Karpas-422 (cell line): ENCODE results near the gene IL20RA. TPM values are rescaled to one million over a fixed set of nuclear protein-coding genes. Genes with fewer than 3 reads are reported as not detected.

Experiments
- DNase-seq: peaks from one replicate; pipeline ENCODE4 v3.0.0-alpha.2; 2015
- H2AFZ ChIP-seq: fragments of 200-600 bp; sonication (generic); 2 replicates; pipeline ENCODE4 v1.6.1; 2014; ENCODE audit warnings: antibody characterized with exemption, low read length, mixed read lengths
- H3K27ac ChIP-seq: fragments of 200-600 bp; sonication (generic); 2 replicates; pipeline ENCODE4 v1.5.1; 2014; ENCODE audit warnings: mild to moderate bottlenecking, low read length, moderate library complexity
- H3K27me3 ChIP-seq: fragments of 200-600 bp; sonication (generic); 2 replicates; pipeline ENCODE4 v1.6.1; 2014; ENCODE audit warnings: low read length, mixed read lengths
- H3K36me3 ChIP-seq: fragments of 200-600 bp; sonication (generic); 2 replicates; pipeline ENCODE4 v1.6.1; 2014; ENCODE audit warnings: low read length, mixed read lengths; ENCODE audit not compliant: insufficient read depth
- H3K4me1 ChIP-seq: fragments of 200-600 bp; sonication (generic); 2 replicates; pipeline ENCODE4 v1.6.1; 2014; ENCODE audit warnings: mild to moderate bottlenecking, low read length, mixed read lengths
- H3K4me2 ChIP-seq: fragments of 200-600 bp; sonication (generic); 2 replicates; pipeline ENCODE4 v1.6.1; 2014; ENCODE audit warnings: low read length, low read depth, mild to moderate bottlenecking; ENCODE audit not compliant: poor library complexity, severe bottlenecking
- H3K4me3 ChIP-seq: fragments of 200-600 bp; sonication (generic); 2 replicates; pipeline ENCODE4 v1.5.1; 2014; ENCODE audit warnings: mild to moderate bottlenecking, antibody characterized with exemption, low read length, mixed read lengths
- H3K79me2 ChIP-seq: fragments of 200-600 bp; sonication (generic); 2 replicates; pipeline ENCODE4 v1.6.1; 2014; ENCODE audit warnings: mild to moderate bottlenecking, low read length, mixed read lengths
- H3K9ac ChIP-seq: fragments of 200-600 bp; sonication (generic); 2 replicates; pipeline ENCODE4 v1.6.0; 2014; ENCODE audit warnings: low read length
- H3K9me2 ChIP-seq: fragments of 200-600 bp; sonication (generic), shearing (Covaris generic); replicated peaks from 2 replicates; pipeline ENCODE4 v1.6.0; 2014; ENCODE audit warnings: mild to moderate bottlenecking, low read length, moderate library complexity; ENCODE audit not compliant: insufficient read depth
- H3K9me3 ChIP-seq: fragments of 300-700, 200-600 bp; sonication (generic); 2 replicates; pipeline ENCODE4 v1.6.1; 2014; ENCODE audit warnings: low read length, mixed read lengths
- H4K20me1 ChIP-seq: fragments of 200-600 bp; sonication (generic); 2 replicates; pipeline ENCODE4 v1.6.1; 2014; ENCODE audit warnings: mild to moderate bottlenecking, antibody characterized with exemption, low read length, low read depth; ENCODE audit not compliant: insufficient read depth
- total RNA-seq: library from RNA; depleted of rRNA; stranded (reverse); fragments of >200 nt; shearing (Covaris generic); gene quantifications from 2 replicates; pipeline ENCODE4 v1.2.3, GENCODE V29; 2014; ENCODE audit warnings: low replicate concordance

The IL20RA gene
- total RNA-seq, 1 experiment from 2014 or later, result not detected

- Histone ChIP-seq H3K9me2 (no peaks in the 10 kb centered on the region), H3K27me3 (no peaks in the 10 kb centered on the region), H3K4me1 (peaks cover 5% of the 10 kb centered on the region), H3K9ac (no peak overlapping the region), H2AFZ (no peak overlapping the region), H3K4me3 (no peak overlapping the region), H4K20me1 (no peaks in the 10 kb centered on the region), H3K4me2 (no peak overlapping the region), H3K79me2 (no peaks in the 10 kb centered on the region), H3K27ac (no peak overlapping the region), H3K36me3 (no peaks in the 10 kb centered on the region), H3K9me3 (no peaks in the 10 kb centered on the region)
- no peak for DNase-seq
Measured at GRCh38 chr6:136969930-136970329, 74.8 kb downstream of the IL20RA start.

DNA sequence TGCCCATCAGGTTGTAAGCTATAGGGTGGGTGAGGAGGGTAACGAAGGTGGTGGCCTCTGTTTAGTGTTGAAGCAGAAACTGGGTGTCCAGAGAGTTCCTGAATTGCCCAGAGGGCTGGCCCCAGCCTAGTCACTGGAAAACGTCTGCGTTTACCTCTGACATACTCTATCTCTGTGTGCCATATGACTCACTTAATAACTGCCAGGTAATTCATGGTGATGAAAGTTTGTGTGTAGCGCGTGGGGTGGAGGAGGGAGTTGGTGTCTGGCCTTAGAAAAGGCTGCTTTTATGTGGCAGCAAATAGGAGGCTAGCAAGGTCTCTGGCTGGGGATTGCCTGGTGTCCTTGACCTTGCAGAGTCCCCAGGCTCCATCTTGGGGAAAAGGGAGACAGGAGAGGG, 75.3 kb downstream of the IL20RA start:
- Histone ChIP-seq H3K36me3 (no peaks in the 10 kb centered on the region), H4K20me1 (no peaks in the 10 kb centered on the region), H2AFZ (no peak overlapping the region), H3K4me3 (no peak overlapping the region), H3K27me3 (no peaks in the 10 kb centered on the region), H3K9ac (no peak overlapping the region), H3K79me2 (no peaks in the 10 kb centered on the region), H3K4me1 (peaks cover 6% of the 10 kb centered on the region), H3K9me3 (no peaks in the 10 kb centered on the region), H3K4me2 (no peak overlapping the region), H3K9me2 (no peaks in the 10 kb centered on the region), H3K27ac (no peak overlapping the region)
- no peak for DNase-seq

DNA sequence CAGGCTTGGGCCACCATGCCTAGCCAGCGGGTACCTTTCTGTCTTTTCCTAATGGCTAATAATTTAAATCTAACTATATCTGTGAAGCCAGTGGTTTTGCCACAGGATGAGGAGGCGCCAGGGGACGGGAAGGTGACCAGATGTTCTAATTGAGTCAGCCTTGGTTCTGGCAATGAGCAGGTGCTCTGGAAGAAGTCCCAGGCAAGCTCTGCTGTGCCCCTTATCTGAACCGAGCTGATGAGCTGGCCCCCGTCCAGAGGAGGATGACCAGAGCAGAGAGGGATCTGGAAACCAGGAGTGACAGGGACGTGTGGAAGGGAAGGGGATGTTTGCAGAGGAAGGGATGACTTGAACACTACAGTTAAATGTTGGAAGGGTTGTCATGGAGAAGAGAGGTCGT, 75.9 kb downstream of the IL20RA start:
- Histone ChIP-seq H3K9ac (no peak overlapping the region), H3K9me2 (no peaks in the 10 kb centered on the region), H3K79me2 (no peaks in the 10 kb centered on the region), H3K4me1 (peaks cover 8% of the 10 kb centered on the region), H2AFZ (no peak overlapping the region), H3K36me3 (no peaks in the 10 kb centered on the region), H3K4me2 (no peak overlapping the region), H3K4me3 (no peak overlapping the region), H4K20me1 (no peaks in the 10 kb centered on the region), H3K27ac (no peak overlapping the region), H3K27me3 (no peaks in the 10 kb centered on the region), H3K9me3 (no peaks in the 10 kb centered on the region)
- DNase-seq, result no peak

- H2AFZ ChIP-seq, result peak overlapping the region; percentile 94
- H3K4me2 ChIP-seq, result peak overlapping the region; percentile 57
- H3K9ac ChIP-seq, result peak overlapping the region; percentile 23; the same call in 1 of the 2 replicates
Measured at GRCh38 chr6:136967876-136968752, 76.7 kb downstream of the IL20RA start.

DNA sequence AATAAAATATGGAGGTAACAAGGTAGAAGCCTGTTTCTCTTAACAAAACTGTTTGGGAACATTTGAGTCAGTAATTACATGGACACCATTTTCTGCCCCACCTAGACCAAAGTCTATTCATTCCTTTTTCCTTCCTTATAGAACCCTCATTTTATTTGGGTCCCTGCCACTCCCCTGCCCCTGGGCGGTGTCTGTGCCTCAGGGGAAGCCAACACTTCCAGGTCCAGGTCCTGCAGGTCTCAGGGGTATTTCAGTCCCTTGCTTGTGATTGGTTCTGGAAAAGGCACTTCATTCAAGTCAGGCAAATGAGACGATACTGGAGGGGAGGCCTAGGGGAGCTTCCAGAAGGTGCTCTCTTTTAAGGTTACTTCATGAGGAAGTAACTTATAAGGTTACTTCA, 80.4 kb downstream of the IL20RA start:
- Histone ChIP-seq H3K4me3 (no peak overlapping the region), H3K27me3 (no peaks in the 10 kb centered on the region), H3K27ac (no peak overlapping the region), H4K20me1 (no peaks in the 10 kb centered on the region), H3K36me3 (no peaks in the 10 kb centered on the region), H3K9ac (no peak overlapping the region), H3K9me2 (no peaks in the 10 kb centered on the region), H3K4me2 (no peak overlapping the region), H2AFZ (no peak overlapping the region), H3K79me2 (no peaks in the 10 kb centered on the region), H3K4me1 (peaks cover 8% of the 10 kb centered on the region), H3K9me3 (no peaks in the 10 kb centered on the region)
- DNase-seq, result no peak

More at GRCh38 chr6:136967876-136968752, 76.7 kb downstream of the IL20RA start:
- peak overlapping the region; percentile 39; the same call in 1 of the 2 replicates for H3K4me3 ChIP-seq
- no peaks in the 10 kb centered on the region for H3K27me3 ChIP-seq
- H3K79me2 ChIP-seq, result no peaks in the 10 kb centered on the region
- H3K36me3 ChIP-seq, result no peaks in the 10 kb centered on the region
- peak; percentile 89 for DNase-seq
- H4K20me1 ChIP-seq, result no peaks in the 10 kb centered on the region
- peaks cover 8% of the 10 kb centered on the region for H3K4me1 ChIP-seq
- no peaks in the 10 kb centered on the region for H3K9me3 ChIP-seq
- H3K9me2 ChIP-seq, result no peaks in the 10 kb centered on the region
- no peak overlapping the region for H3K27ac ChIP-seq

DNA sequence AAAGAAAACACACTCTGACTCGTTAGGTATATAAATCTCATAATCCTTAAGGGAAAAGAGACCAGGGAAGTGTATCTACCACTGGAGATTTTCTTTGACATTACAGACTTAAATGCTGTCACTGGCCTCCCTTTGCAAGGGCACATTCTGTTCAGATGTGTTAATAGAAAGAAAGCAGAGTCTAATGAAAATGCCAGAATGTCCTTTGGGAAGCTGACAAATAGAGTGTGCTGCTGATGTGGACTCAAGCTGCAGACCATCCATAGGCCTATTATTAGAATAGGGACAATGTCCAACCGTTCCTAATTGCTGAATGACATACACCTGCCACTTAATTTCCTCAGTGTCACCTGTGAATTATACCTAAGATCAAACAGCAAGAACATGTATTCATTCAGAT, 81.5 kb downstream of the IL20RA start:
- no peaks in the 10 kb centered on the region for H3K36me3 ChIP-seq
- DNase-seq, result no peak
- no peak overlapping the region for H3K4me3 ChIP-seq
- no peaks in the 10 kb centered on the region for H3K27me3 ChIP-seq
- no peak overlapping the region for H3K4me2 ChIP-seq
- peaks cover 8% of the 10 kb centered on the region for H3K4me1 ChIP-seq
- H3K79me2 ChIP-seq, result no peaks in the 10 kb centered on the region
- H4K20me1 ChIP-seq, result no peaks in the 10 kb centered on the region
- H3K27ac ChIP-seq, result no peak overlapping the region
- no peaks in the 10 kb centered on the region for H3K9me2 ChIP-seq
- no peak overlapping the region for H3K9ac ChIP-seq
- H2AFZ ChIP-seq, result no peak overlapping the region
- H3K9me3 ChIP-seq, result no peaks in the 10 kb centered on the region

- Histone ChIP-seq H3K4me1 (peaks cover 3% of the 10 kb centered on the region; the same call in 1 of the 2 replicates), H3K79me2 (no peaks in the 10 kb centered on the region), H3K27ac (no peak overlapping the region), H3K9me3 (no peaks in the 10 kb centered on the region), H3K36me3 (no peaks in the 10 kb centered on the region), H2AFZ (no peak overlapping the region), H3K9ac (no peak overlapping the region), H3K4me3 (no peak overlapping the region), H4K20me1 (no peaks in the 10 kb centered on the region), H3K9me2 (no peaks in the 10 kb centered on the region), H3K27me3 (no peaks in the 10 kb centered on the region), H3K4me2 (no peak overlapping the region)
- no peak for DNase-seq
Measured at GRCh38 chr6:136962661-136963060, 82.1 kb downstream of the IL20RA start.

DNA sequence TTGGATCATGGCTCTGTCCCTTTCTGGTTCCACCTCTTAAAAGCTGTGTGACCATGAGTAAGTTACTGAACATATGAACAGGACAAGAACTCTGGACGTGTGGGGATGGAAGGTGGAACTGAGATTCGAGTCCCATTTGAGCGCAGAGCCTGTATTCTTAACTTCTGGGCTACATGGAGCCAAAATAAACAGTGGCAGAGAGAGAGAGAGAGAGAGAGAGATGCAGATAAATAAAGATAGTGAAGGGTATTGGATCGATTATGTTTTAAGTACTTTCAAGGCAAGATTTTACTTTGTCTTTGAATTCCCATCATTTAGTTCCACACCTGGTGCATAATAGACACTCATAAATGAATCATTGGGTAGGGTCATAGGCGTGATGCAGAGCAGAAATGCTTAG, 82.9 kb downstream of the IL20RA start:
- H2AFZ ChIP-seq, result no peak overlapping the region

More for the DNA sequence above, 82.9 kb downstream of the IL20RA start:
- Histone ChIP-seq H3K79me2 (no peaks in the 10 kb centered on the region), H3K4me1 (peaks cover 7% of the 10 kb centered on the region), H3K9me3 (no peaks in the 10 kb centered on the region), H3K4me3 (no peak overlapping the region), H3K9ac (no peak overlapping the region), H4K20me1 (no peaks in the 10 kb centered on the region), H3K27ac (no peak overlapping the region), H3K9me2 (no peaks in the 10 kb centered on the region), H3K27me3 (no peaks in the 10 kb centered on the region), H3K36me3 (no peaks in the 10 kb centered on the region), H3K4me2 (no peak overlapping the region)
- no peak for DNase-seq
